Astrocyte (in vitro differentiated cells and primary cell): ENCODE results near the gene ANKRD36C. TPM values are rescaled to one million over a fixed set of nuclear protein-coding genes. Genes with fewer than 3 reads are reported as not detected.
"Not testable (repeated sequence)": the region's sequence is repeated elsewhere in the genome, so short reads cannot be mapped to it uniquely, and the experiment has no call there.

Experiments used
- DNase-seq: peaks from one replicate; pipeline ENCODE4 v3.0.0-alpha.2; 2010; ENCODE audit warnings: low read depth
- FAIRE-seq: peaks from 2 replicates; lab custom pipeline; 2011; peaks lifted over from hg19 to GRCh38; lab: Jason Lieb, UNC
- H2AFZ ChIP-seq: 2 replicates; pipeline ENCODE4 v1.6.0; 2012; ENCODE audit warnings: low read depth, low read length, inconsistent platforms
- H3K27ac ChIP-seq: 2 replicates; pipeline ENCODE4 v1.5.1; 2011; ENCODE audit warnings: low read depth, low read length, inconsistent platforms
- H3K27me3 ChIP-seq: 2 replicates; pipeline ENCODE4 v1.6.0; 2011; ENCODE audit warnings: low read length, inconsistent platforms; ENCODE audit not compliant: insufficient read depth
- H3K36me3 ChIP-seq: 2 replicates; pipeline ENCODE4 v1.5.1; 2011; ENCODE audit warnings: low read length, inconsistent platforms; ENCODE audit not compliant: insufficient read depth
- H3K4me1 ChIP-seq: 2 replicates; pipeline ENCODE4 v1.5.1; 2011; ENCODE audit warnings: low read length, inconsistent platforms; ENCODE audit not compliant: insufficient read depth
- H3K4me2 ChIP-seq: 2 replicates; pipeline ENCODE4 v1.6.0; 2012; ENCODE audit warnings: low read length, inconsistent platforms
- H3K4me3 ChIP-seq: 2 replicates; pipeline ENCODE4 v1.5.1; 2011; ENCODE audit warnings: low read depth, mild to moderate bottlenecking, low read length, inconsistent platforms; ENCODE audit not compliant: insufficient read depth
- H3K79me2 ChIP-seq: 2 replicates; pipeline ENCODE4 v1.6.0; 2012; ENCODE audit warnings: mild to moderate bottlenecking, low read length, inconsistent platforms; ENCODE audit not compliant: insufficient read depth
- H3K9ac ChIP-seq: 2 replicates; pipeline ENCODE4 v1.6.0; 2012; ENCODE audit warnings: mild to moderate bottlenecking, low read length, inconsistent platforms
- H3K9me3 ChIP-seq: 2 replicates; pipeline ENCODE4 v1.5.1; 2012; ENCODE audit warnings: low read depth, mild to moderate bottlenecking, low read length, inconsistent platforms; ENCODE audit not compliant: insufficient read depth
- H4K20me1 ChIP-seq: 2 replicates; pipeline ENCODE4 v1.6.0; 2012; ENCODE audit warnings: low read length, inconsistent platforms; ENCODE audit not compliant: insufficient read depth
- H3K27ac Mint-ChIP-seq: one replicate; pipeline ENCODE4 v1.8.0; 2021; ENCODE audit warnings: mild to moderate bottlenecking, mixed read lengths; ENCODE audit not compliant: unreplicated experiment
- H3K27me3 Mint-ChIP-seq: one replicate; pipeline ENCODE4 v1.8.0; 2021; ENCODE audit warnings: low read depth, mixed read lengths; ENCODE audit not compliant: unreplicated experiment
- H3K36me3 Mint-ChIP-seq: one replicate; pipeline ENCODE4 v1.8.0; 2021; ENCODE audit warnings: low read depth, mixed read lengths; ENCODE audit not compliant: unreplicated experiment
- H3K4me1 Mint-ChIP-seq: one replicate; pipeline ENCODE4 v1.8.0; 2021; ENCODE audit warnings: low read depth, mixed read lengths; ENCODE audit not compliant: unreplicated experiment
- H3K4me3 Mint-ChIP-seq: one replicate; pipeline ENCODE4 v1.8.0; 2021; ENCODE audit warnings: mild to moderate bottlenecking, moderate library complexity, mixed read lengths; ENCODE audit not compliant: unreplicated experiment
- H3K9me3 Mint-ChIP-seq: one replicate; pipeline ENCODE4 v1.8.0; 2021; ENCODE audit warnings: mild to moderate bottlenecking, mixed read lengths; ENCODE audit not compliant: unreplicated experiment
- total RNA-seq: library from RNA; stranded (reverse); gene quantifications from 2 replicates; pipeline ENCODE4 v1.2.1, GENCODE V29; 2021
- TF ChIP-seq, protein P1 (sequence below): IDR thresholded peaks from 2 replicates; pipeline ENCODE4 v1.5.1; 2011; ENCODE audit warnings: low read depth, mild to moderate bottlenecking, inconsistent platforms, low read length, moderate library complexity; ENCODE audit not compliant: insufficient read depth

ANKRD36C gene
- total RNA-seq, 1 donor from 2014 or later = 24.7 TPM

GRCh38 chr2:96022701-96023447 lies 31.2 kb upstream of the ANKRD36C start:
- FAIRE-seq, H3K4me2 ChIP-seq, H3K79me2 ChIP-seq, H3K27ac ChIP-seq, H3K27ac Mint-ChIP-seq, H3K4me1 ChIP-seq, H4K20me1 ChIP-seq, H3K9me3 ChIP-seq, H3K27me3 ChIP-seq, H3K36me3 Mint-ChIP-seq, H2AFZ ChIP-seq, H3K9me3 Mint-ChIP-seq, H3K4me3 Mint-ChIP-seq, H3K9ac ChIP-seq, H3K4me1 Mint-ChIP-seq, H3K4me3 ChIP-seq, H3K36me3 ChIP-seq: not testable (repeated sequence)
- TF ChIP-seq, protein P1, sequence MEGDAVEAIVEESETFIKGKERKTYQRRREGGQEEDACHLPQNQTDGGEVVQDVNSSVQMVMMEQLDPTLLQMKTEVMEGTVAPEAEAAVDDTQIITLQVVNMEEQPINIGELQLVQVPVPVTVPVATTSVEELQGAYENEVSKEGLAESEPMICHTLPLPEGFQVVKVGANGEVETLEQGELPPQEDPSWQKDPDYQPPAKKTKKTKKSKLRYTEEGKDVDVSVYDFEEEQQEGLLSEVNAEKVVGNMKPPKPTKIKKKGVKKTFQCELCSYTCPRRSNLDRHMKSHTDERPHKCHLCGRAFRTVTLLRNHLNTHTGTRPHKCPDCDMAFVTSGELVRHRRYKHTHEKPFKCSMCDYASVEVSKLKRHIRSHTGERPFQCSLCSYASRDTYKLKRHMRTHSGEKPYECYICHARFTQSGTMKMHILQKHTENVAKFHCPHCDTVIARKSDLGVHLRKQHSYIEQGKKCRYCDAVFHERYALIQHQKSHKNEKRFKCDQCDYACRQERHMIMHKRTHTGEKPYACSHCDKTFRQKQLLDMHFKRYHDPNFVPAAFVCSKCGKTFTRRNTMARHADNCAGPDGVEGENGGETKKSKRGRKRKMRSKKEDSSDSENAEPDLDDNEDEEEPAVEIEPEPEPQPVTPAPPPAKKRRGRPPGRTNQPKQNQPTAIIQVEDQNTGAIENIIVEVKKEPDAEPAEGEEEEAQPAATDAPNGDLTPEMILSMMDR = peak; percentile 59
- DNase-seq = peak; percentile 42
- H3K27me3 Mint-ChIP-seq = peaks cover 10% of the 10 kb centered on the region

- not testable (repeated sequence) for H3K4me3 ChIP-seq, H3K4me3 Mint-ChIP-seq, H3K27ac Mint-ChIP-seq, H3K27ac ChIP-seq, H3K79me2 ChIP-seq, H4K20me1 ChIP-seq, DNase-seq, H3K9ac ChIP-seq, H3K27me3 ChIP-seq, H3K9me3 ChIP-seq, H2AFZ ChIP-seq, H3K36me3 ChIP-seq, H3K4me1 Mint-ChIP-seq, H3K4me1 ChIP-seq, FAIRE-seq, H3K36me3 Mint-ChIP-seq, H3K4me2 ChIP-seq, H3K9me3 Mint-ChIP-seq
- H3K27me3 Mint-ChIP-seq = peaks cover 10% of the 10 kb centered on the region
These were observed 30.5 kb upstream of the ANKRD36C start for GRCh38 chr2:96022126-96022525.

GRCh38 chr2:96021142-96021541 lies 29.5 kb upstream of the ANKRD36C start:
- H3K9me3 ChIP-seq, H2AFZ ChIP-seq, H3K4me1 ChIP-seq, H3K4me2 ChIP-seq, H3K27me3 ChIP-seq, DNase-seq, H3K27ac ChIP-seq, H3K79me2 ChIP-seq, H3K9ac ChIP-seq, H3K4me1 Mint-ChIP-seq, H3K27ac Mint-ChIP-seq, H3K36me3 ChIP-seq, FAIRE-seq, H3K4me3 ChIP-seq, H4K20me1 ChIP-seq, H3K36me3 Mint-ChIP-seq, H3K9me3 Mint-ChIP-seq, H3K4me3 Mint-ChIP-seq: not testable (repeated sequence)
- peaks cover 10% of the 10 kb centered on the region for H3K27me3 Mint-ChIP-seq

DNA sequence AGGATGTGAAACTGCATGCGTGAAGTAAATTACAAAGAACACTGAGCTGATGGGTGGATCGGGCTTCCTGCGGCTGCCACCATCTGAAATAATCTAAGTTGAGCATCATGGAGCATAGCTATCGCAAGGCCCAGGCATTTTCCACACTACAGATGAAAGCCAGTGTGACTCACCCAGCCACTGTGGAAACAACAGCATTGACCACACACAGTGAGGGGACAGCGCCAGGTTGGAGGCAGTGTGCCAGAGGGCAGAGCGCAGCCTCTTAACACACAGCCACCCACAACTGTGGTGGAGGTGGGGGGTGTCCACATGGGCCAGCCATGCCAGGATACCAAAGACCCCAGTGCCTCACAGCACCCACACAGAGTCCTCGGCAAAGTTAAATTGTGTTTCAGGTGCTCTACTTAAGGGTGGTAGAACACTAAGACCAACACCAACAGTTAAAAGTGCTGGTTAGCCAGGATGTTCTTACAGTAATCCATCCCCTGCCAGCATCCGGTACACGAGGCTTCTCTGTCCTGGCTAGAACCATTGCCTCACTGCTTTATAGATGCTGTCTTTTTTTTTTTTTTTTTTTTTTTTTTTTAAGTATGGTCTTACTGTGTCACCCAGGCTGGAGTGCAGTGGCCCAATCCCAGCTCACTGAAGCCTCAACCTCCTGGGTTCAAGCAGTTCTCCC lies 28.4 kb upstream of the ANKRD36C start:
- H2AFZ ChIP-seq, H3K36me3 Mint-ChIP-seq, H3K27me3 Mint-ChIP-seq, H3K9ac ChIP-seq, H3K9me3 ChIP-seq, H3K4me1 ChIP-seq, H4K20me1 ChIP-seq, H3K27ac ChIP-seq, H3K4me1 Mint-ChIP-seq, H3K36me3 ChIP-seq, H3K27me3 ChIP-seq, H3K79me2 ChIP-seq, H3K4me3 ChIP-seq, DNase-seq, H3K4me3 Mint-ChIP-seq, FAIRE-seq, H3K4me2 ChIP-seq, H3K27ac Mint-ChIP-seq, H3K9me3 Mint-ChIP-seq: not testable (repeated sequence)

- H3K27ac ChIP-seq, H3K4me1 Mint-ChIP-seq, H3K36me3 Mint-ChIP-seq, H3K9me3 Mint-ChIP-seq, H3K9me3 ChIP-seq, H3K4me3 ChIP-seq, H3K36me3 ChIP-seq, H3K4me2 ChIP-seq, H3K79me2 ChIP-seq, H4K20me1 ChIP-seq, H2AFZ ChIP-seq, H3K27me3 Mint-ChIP-seq, H3K4me3 Mint-ChIP-seq, FAIRE-seq, H3K9ac ChIP-seq, H3K27ac Mint-ChIP-seq, DNase-seq, H3K27me3 ChIP-seq, H3K4me1 ChIP-seq: not testable (repeated sequence)
These were observed 24.7 kb upstream of the ANKRD36C start for GRCh38 chr2:96016321-96016720.
